ENCODE data around the gene KRTAP9-3.

GRCh38 chr17:41215681-41216080, 16.6 kb upstream of the KRTAP9-3 start:
- no peak for TF ChIP-seq EZH2 (IDR thresholded peaks at IDR 0.05; ENCODE audit: low read depth, low read length, severe bottlenecking)
- no peak for TF ChIP-seq BACH1 (IDR thresholded peaks at IDR 0.05; ENCODE audit: low read length)
- TF ChIP-seq CHD7 (IDR thresholded peaks at IDR 0.05; ENCODE audit: insufficient replicate concordance, low read length), result no peak
- no peak for TF ChIP-seq ZNF274 (IDR thresholded peaks at IDR 0.05; ENCODE audit: borderline replicate concordance, extremely low read depth, low read length)
